ENCODE data around the gene CEBPG.

CEBPG gene

DNA sequence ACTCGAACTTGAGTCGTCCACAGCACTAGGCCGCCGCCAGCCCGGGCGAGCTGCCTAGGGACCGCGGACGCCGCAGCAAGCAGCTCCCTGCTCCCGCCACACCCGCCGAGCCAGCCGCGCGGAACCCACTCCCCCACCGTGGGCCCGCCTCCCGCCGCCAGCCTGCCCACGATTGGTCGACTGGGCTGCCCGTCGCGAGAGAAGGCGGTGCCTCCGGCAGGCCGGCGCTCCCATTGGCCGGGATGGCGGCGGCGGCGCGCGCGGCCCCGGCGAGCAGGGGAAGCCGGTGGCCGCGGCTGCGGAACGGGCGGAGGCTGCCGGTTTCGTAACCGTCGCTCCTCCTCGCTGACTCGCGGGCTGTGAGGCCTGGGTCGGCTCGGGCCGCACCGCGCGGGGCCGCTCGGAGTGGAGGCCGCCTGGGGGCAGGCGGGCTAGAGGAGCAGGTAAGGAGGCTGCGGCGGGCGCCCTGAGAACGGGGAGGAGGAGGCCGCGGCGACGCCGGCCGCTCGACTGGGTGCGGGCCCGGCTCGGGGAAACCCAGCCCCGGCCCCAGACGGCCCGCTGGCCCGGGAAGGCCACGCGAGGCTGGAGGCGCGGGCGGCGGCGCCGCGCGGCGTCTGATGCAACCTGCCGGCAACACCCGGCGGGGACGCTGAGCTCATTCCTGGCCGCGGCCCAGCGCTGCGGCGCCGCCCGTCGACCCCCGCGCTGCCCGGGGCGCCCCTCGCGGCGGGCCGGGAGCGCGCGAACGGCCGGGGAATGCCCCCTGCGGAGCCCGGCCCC is at the start of gene CEBPG:
CEBPG (plus strand) TSS at position 257 of the 783 bp plus-strand sequence. CDS start 5,531 bp downstream, outside the sequence.
- peak; percentile 73 to 91 for DNase-seq

DNA sequence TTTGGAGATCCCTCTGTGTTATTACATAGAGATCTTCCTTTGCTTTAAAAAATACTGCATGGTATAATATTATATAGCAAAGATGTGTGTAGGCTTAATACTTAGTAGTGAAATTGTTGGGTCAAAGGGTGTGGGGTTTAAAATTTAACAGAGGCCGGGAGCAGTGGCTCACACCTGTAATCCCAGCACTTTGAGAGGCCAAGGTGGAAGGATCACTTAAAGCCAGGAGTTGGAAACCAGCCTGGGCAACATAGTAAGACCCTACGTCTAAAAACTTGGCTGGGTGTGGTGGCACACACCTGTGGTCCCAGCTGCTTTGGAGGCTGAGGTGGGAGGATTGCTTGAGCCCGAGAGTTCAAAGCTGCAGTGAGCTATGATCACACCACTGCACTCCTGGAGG is 48.9 kb upstream of the CEBPG start:
- DNase-seq: no peak

DNA sequence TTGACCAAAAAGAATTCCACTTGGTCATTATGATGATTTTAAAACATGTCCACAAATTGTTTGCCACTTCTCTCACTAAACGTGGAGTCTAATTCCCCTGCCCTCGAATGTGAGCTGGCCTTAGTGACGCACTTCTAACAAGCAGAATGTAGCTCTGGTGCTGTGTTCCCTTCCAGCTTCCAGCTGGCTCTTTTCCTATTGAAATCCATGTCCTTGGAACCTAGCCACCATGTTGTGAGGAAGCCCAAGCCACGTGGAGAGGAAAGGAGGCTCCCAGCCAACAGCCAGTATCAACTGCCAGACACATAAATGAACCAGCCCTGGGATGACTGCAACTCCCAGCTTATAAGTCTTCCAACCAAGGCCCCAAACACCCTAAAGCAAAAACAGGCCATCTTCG is 47.6 kb upstream of the CEBPG start:
- no peak for DNase-seq

DNA sequence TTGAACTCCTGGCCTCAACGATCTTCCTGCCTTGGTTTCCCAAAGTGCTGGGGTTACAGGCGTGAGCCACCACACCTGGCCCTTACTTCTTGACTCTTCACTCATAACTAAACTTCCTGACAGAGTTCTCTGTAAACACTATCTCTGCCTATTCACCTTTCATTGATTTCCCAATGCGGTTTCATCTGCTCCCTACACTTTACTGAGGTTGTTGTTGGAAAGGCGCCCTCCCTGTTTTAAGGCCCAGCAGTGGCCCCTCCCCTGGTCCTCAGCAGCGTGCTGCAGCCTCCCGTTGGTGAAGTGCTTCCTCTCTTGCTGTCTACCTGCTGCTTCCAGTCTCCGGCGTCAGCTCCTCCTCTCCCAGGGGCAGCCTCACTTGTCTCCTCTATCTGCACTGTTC is 44.4 kb upstream of the CEBPG start:
- DNase-seq: no peak

DNA sequence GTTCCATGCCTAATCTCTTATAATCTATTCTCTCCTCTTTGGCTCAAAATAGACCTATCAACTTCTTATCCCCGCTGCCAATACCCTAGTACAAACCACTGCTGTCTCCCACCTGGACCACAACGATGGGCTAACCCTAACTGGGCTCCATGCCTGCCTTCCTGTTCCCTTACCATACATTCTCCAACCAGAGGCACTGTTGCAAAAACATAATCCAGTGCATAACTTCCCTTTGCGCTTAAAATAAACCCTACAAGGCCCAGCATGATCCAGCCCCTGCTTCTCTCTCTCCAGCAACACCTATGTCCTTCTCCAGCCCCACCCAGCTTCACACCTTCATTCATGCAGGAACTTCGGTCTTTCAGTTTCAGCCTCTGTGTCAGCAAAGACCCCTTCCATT is 43.8 kb upstream of the CEBPG start:
- no peak for DNase-seq

DNA sequence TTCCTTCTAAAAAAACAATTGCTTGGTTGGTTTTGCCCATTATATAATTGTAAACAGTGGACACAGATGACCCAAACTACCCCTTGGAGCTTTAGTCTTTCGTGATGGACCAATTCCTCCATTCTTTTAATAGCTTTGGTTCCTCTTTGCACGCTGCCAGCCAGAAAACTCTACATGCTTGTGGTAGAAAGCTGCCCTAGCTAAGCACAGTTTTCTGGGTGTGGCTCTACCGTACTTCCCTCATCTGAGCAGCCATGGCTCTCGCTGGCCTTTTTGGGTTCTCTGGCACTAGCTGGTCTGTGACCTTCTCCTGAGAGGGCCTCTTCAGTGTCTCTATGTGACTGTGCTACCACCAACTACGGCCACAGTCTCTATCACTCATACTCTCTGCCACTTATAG is 41.3 kb upstream of the CEBPG start:
- DNase-seq: no peak

DNA sequence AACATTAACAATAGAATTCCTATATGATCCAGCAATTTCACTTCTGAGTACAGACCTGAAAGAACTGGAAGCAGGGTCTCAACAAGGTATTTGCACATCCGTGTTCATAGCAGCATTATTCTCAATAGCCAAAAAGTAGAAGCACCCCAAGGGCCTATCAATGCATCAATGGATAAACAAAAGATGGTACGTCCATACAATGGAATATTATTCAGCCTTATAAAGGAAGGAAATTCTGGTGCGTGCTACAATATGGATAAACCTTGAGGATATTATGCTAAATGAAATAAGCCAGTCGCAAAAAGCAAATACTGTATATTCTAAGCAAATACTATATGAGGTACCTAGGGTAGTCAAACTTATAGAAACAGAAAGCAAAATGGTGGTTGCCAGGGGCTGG is 40.4 kb upstream of the CEBPG start:
- no peak for DNase-seq

DNA sequence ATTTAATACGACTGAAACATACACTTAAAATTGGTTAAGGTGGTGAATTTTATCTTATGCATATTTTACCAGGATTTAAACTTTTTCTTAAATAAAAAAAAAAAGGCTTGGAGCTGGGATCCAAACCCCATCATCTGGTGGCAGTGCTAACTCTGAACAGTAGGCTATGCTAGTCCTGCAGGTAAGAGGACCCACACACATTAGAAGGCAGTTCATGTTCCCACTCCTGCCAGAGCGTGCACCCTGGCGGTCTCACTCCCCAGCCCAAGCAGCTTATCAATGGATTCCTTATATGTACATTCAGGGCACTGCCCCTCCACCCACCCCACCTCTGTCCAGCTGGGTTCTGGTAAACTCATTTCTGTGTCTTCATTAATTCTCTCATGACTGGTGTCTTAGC is 39.9 kb upstream of the CEBPG start:
- DNase-seq: peak in 1 of 2 experiments; percentile 10

DNA sequence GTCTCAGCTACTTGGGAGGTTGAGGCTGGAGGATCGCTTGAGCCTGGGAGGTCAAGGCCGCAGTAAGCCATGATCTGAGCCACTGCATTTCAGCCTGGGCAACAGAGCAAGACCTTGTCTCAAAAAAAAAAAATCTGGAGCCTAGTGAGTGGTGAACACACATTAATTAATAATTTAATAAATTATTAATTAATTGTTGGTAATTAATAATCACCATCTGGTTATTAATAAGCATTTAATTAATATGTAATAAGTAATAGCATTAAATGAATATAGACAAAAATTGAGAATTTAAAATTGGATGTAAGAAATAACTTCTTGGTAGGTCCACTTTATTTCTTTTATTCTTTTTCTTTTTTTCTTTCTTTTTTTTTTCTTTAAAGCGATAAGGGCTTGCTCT is 39.2 kb upstream of the CEBPG start:
- no peak for DNase-seq

DNA sequence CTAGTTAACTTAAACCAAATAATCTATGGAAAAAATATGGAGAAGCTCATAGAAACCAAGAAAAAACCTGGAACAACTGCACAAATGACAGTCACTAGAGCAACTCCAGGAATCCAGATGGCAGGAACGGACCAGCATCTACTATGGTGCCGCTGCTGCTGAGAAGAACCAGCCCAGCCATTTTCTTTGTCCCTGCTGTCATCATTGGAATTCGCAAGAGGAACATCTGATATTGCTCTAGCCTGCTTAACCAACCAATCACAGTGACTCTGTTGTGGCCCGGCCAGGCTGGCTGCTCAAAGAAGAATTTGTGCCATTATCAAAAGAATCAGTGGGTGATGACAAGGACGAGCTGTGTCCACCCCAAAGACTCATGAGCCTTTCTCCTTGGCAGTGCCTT is 38.1 kb upstream of the CEBPG start:
- DNase-seq: no peak

DNA sequence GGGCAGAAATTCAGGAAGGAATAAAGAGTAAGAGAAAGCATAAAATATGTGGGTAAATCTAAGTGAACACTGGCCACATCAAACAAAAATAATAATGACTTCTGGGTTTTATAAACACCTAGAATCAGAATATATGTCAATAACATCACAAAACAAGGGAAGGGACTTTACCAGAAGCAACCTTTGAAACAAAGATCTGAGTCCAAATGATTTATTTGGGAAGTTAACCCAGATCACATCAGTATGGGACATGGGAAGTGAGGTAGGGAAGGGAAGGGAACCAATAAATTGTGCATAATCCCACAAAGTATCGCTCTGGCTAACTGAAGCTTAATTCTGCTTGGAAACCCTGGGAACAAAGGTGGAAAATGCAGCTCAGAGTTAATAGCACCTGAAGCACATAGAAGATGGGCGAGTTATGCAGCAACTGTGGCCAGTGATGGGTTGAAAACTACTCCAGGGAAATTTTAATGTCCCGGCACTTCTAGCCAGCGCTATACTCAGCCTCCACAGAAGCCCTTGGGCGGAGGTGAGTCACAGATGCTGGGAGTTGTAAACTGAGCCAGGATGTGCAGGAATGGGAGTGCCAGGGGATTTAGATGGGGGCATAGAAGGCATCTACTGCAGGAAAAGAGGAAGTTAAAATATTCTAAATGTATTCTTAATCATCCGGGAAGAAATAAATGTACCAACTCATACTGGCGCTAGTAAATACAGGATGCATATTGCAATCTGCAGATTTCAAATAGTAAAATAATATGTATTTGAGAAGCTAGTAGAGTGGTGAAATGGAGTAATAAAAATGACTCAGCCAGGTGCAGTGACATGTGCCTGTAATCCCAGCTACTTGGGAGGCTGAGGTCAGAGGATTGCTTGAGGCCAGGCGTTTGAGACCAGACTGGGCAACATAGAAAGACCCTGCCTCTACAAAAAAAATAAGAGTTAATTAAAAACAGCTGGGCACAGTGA is 34.2 kb upstream of the CEBPG start:
- no peak for DNase-seq

DNA sequence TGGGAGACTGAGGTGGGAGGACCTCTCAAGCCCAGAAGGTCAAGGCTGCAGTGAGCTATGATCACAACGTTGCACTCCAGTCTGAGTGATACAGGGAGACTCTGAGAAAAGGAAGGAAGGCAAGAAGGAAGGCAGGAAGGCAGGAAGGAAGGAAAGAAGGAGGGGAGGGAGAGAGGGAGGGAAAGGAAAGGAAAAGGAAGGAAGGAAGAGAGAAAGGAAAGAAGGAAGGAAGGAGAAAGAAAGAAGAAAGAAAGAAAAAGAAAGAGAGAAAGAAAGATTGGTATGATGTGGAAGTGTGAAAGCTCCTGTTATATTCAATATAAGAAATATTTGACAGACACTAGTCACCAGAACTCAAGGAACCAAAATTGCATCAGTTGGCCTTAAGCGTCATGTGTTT is 32.5 kb upstream of the CEBPG start:
- no peak for DNase-seq

DNA sequence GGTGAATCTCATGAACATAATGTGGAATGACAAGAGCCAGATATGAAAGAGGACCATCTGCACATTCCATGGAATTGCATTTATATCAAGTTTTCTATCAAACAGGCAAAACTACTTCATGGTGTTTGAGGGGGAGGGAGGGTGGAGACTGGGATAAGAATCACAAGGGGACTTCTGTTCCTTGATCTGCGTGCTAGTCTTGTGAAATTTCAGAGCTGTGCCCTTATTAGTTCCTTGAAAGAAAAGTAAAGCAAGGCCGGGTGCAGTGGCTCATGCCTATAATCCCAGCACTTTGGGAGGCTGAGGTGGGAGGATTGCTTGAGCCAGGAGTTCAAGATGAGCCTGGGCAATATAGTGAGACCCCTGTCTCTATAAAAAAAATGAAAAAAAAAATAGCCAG is 30.2 kb upstream of the CEBPG start:
- DNase-seq: no peak

DNA sequence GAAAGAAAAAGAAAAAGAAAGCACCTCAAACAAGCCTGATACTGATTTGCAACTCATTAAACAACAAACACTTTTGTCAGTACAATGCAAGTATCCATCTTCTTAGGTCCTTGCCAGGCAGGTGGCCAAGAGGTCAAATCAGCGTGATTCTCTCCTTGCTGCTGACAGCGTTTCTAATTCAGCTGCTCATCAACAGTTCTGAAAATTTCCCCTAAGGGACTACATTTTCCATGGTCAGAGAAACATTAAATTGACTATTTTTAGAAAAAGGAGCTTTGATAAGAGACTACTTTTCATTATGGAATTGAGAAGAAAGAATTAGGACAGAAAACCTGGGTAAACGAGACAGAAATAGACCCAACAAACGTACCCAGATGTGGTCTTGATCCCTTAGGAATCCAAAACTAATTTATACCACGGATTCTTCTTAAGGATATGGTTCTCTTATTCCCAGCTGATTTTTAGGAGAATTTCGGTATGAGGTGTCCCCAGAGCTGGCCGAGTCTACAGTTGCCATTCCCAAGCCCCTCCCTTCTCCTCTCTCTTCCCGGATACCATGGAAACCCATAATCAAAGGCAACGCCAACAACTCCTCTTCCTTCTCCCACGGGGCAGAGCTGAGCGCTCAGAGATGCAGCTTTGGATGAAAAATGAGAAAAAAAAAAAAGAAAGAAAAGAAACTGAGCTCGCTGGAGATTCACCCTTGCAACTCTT is 29.5 kb upstream of the CEBPG start:
- DNase-seq: no peak

DNA sequence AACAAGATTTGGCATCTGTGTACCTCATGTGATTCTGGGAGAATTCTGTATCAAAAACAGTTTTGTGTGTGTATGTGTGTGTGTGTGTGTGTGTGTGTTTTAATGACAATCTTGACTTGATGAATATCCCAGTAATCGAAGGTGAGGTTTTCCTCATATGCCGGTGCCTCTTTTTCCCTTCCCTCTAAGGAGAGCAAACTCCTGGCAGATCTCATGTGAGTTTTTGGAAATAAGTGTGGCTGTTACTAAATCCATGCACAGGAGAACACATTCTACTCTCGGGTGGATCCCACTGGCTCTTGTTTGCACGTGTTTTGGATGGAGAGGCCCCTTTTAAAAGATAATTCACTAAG is 29.0 kb upstream of the CEBPG start:
- no peak for DNase-seq

DNA sequence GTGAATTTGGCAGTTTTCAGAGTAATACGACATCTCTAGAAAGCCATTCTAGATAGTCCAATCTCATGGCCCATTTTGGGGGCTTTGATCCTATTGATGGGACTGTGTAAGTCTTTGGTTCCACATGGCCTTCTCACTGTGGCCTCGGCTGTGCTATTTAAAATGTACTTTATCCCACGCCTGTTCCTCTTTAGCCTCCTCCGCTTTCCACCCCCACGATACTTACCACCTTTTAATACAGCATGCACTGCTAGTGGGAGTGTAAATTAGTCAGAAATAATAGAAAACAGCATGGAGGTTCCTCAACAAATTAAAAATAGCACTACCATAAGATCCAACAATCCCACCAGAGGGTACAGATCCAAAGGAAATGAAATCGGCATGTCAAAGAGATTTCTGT is 28.3 kb upstream of the CEBPG start:
- DNase-seq: no peak

DNA sequence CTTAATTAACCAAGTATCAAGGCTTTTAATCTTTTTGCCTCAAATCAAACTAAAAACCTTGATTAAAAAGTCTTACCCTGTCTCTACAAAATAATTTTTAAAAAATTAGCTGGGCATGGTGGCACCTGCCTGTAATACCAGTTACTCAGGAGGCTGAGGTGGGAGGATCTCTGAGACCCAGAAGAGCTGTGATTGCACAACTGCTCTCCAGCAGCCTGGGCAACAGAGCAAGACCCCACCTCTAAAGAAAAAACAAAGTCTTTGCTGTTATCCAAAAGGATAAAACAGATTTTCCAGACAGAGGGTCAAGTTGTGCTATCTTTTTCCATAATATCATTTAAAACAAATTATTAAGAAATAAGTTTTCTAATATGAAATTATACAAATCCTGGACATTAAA is 26.8 kb upstream of the CEBPG start:
- DNase-seq: no peak

DNA sequence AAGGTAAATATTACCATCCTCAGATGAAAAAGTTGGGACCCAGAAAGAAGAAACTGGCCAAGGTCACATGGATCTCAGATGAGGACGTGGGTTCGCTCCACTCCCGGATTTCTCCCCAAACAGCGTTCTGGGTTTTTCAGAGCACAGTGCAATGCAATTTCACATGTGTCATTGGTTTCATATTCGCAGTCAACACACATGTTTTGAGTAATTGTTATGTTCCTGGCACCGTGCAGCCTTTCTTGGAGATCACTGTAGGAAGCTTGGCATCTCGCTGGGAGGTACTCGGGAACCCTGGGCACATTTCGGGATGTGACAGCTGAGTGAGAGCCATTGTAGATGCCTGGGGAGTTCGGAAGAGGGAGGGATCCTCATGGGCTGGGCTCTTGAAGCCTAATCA is 26.2 kb upstream of the CEBPG start:
- no peak for DNase-seq

DNA sequence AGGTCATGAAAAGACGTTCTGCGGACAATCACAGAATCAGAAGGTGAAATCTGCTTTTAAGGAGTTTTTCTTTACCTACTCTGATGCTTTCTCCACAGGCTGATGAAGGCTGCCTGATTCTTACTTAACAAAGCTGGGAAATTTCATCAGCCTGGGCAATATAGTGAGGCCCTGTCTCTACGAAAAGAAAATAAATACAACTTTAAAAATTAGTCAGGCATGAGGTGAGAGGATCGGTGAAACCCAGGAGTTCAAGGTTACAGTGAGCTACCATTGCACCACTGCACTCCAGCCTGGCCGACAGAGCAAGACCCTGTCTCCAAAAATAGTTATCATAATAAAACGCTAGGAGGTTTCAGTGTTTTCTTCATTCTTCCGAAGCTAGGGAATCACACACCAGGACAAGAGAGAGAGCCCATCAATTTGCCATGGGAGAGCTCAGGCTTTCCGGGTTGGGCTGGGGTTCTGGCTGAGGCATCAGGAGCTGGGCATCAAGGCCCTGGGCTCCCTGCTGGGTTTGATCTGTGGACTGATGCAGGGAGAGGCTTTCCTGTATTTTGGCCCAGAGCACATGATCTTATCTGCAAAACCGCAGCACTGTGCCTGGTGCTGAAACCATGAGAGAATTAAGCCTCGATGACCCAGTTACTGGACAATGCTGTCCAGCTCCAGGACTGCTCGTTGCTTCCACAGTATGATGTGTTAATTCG is 25.1 kb upstream of the CEBPG start:
- no peak for DNase-seq

DNA sequence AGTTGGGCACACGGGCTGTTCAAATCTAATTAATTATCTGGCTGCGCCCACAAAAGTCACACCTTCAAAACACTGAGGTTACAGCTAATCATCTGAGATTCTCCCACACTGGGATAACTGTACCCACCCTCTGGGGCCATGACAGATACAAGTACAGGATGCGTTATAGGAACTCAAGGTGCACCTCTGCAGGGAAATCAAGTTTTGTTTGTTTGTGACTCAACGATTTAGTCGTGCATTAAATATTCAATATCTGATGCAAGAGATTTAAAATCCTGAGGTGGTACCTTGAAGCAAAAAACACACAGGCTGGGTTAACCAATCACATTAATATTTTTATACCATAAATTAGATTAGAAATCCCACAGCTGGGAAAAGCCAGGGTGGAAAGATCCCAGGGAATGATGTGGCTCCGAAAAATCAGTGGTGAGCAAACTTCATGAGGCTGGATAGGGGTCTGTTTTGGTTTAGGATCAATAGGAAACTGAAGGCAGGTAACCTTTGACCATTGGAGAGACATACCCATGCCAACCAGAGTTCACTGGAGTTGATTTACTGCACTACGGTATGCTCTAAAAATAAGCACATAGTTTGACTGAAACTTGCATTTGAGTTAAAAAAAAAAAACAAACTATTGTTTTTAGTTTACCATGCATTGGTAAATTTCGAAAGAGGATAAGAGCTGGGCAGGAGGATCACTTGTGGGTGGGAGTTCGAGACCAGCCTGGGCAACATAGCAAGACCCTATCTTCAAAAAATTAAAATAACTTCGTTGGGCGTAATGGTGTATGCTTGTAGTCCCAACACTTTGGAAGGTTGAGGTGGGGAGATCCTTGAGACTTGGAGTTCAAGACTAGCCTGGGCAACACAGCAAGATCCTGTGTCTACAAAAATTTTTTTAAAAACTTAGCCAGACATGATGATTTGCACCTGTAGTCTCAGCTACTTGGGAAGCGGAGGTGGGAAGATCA is 23.9 kb upstream of the CEBPG start:
- no peak for DNase-seq

DNA sequence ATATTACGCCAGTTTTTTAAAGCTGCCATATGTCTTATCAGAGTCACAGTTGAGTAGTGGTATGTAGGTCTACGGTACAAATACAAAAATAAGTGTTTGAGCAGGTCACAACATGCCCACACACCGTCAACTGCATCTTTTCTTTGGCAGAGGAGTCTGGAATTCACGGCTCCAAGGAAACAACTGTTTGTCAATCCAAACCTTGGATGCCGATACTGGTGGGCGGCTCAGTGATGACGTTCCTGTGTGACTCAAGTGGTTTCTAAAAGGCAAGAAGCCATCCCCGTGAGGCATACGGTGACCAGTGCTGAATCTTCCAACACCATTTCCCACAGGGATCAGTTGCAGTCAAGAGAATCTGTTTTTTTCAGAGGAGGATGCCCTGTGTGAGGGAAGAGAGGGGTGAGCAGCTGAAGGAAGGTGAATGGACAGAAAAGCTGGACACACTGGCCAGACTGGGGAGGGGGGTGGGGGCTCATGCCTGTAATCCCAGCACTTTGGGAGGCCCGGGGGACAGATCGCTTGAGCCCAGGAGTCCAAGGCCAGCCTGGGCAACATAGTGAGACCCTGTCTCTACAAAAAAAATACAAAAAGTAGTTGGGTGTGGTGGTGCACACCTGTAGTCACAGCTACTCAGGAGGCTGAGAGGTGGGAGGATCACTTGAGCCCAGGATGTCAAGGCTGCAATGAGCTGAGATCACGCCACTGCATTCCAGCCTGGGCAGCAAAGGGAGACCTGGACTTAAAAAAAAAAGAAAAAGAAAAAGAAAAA is 22.8 kb upstream of the CEBPG start:
- no peak for DNase-seq

Measured in NCI-H524 (cell line).